Measurements from ENCODE around the gene CXXC5.

- TF ChIP-seq CTCF (IDR thresholded peaks at IDR 0.05) (no peak), ZFX (IDR thresholded peaks at IDR 0.05; ENCODE audit: borderline replicate concordance) (no peak)
Observed at GRCh38 chr5:139695178-139695573, 47.0 kb downstream of the CXXC5 start.
